Colonic mucosa (tissue), 4 donors: ENCODE measurements around the gene PLPPR3. TPM values are rescaled to one million over a fixed set of nuclear protein-coding genes. Genes with fewer than 3 reads are reported as not detected.

ENCODE experiments used
- DNase-seq: peaks from one replicate; pipeline ENCODE4 v3.0.0-alpha.2; 2020
- H3K27ac ChIP-seq: fragments of 200-600 bp; one replicate; pipeline ENCODE4 v1.8.0; 2021
- H3K27me3 ChIP-seq: fragments of 200-600 bp; one replicate; pipeline ENCODE4 v1.8.0; 2021
- H3K36me3 ChIP-seq: fragments of 200-600 bp; one replicate; pipeline ENCODE4 v1.8.0; 2021
- H3K4me1 ChIP-seq: fragments of 200-600 bp; one replicate; pipeline ENCODE4 v1.8.0; 2021; ENCODE audit warnings: mild to moderate bottlenecking
- H3K4me3 ChIP-seq: fragments of 200-600 bp; one replicate; pipeline ENCODE4 v1.8.0; 2021
- H3K9ac ChIP-seq, 2 donors: one replicate each; pipeline ENCODE4 v1.7.0; 2013; ENCODE audit warnings: control low read depth in 2 of 2, low read depth in 2 of 2, low read length in 2 of 2
- H3K9me3 ChIP-seq: fragments of 200-600 bp; one replicate; pipeline ENCODE4 v1.8.0; 2021
- intact Hi-C: fragments of 100-400 bp; cut with DNase I; formaldehyde crosslinking; loops from one replicate; pipeline ENCODE4 v1.14.1; 2022
- total RNA-seq, 2 donors: library from RNA; stranded (reverse); fragmentation: NEBNext Ultra II Directional in 1 of 2; extraction: Animal tissue kit (Norgen Biotek cat#: 25700) in 1 of 2; gene quantifications; one replicate each; pipeline ENCODE4 v1.2.1, GENCODE V29; 2021
- TF ChIP-seq, protein P1 (sequence below): fragments of 200-600 bp; IDR thresholded peaks from one replicate; pipeline ENCODE4 v1.8.0; 2022; ENCODE audit warnings: antibody characterized with exemption, mild to moderate bottlenecking
- donor health status: healthy.
- donor health status: DM: no; HTN: no; CAD: no.
- donor health status: DM: no; HTN: no; CAD: no.

Gene PLPPR3
- total RNA-seq, 2 donors from 2014 or later, result 0.22 TPM; not detected in 1

DNA sequence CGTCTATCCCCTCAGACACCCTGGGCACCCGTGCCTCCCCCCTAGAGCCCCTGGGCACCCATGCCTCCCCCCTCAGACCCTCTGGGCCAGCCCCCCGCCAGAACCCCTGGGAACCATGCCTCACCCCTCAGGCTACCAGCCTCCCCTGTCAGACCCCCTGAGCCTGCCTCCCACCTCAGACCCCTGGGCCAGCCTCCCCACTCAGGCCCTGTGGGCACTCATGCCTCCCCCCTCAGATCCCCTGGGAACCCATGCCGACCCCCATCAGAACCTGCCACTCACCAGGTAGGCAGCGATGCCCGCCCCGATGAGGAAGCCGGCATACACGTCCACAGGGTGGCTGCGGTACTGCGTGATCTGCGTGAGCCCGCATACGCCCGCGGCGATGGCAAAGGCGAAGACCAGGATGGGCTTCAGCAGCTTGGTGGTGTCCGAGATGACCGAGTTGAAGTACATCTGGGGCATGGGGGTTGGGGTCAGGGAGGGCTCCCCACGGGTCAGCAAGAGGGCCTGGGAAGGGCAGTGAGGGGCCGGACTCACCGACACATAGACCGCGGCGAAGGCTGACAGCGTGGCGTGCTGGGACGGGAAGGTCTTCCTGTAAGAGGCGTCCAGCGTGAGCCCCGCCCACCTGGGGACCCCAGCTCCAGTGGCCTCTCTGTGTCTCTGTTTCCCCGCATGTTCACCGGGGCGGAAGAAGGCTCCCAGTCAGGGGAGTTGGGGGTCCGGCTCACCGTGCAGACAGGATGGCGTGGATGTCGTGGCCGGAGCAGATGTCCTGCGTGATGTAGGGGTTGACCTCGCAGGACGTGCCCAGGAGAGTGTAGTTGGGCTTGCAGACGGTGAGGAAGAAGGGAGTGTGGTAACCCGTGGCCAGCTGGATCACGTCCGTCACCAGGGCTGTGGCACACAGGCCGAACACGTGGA lies 7.3 kb downstream of the PLPPR3 start:
- Histone ChIP-seq H3K4me1 (no peaks in the 10 kb centered on the region), H3K9me3 (no peaks in the 10 kb centered on the region), H3K4me3 (no peak overlapping the region), H3K36me3 (peaks cover 19% of the 10 kb centered on the region), H3K27ac (no peak overlapping the region), H3K9ac (no peak overlapping the region), H3K27me3 (no peaks in the 10 kb centered on the region)
- intact Hi-C loops, result no loop called here
- DNase-seq, result no peak
- TF ChIP-seq, protein P1, sequence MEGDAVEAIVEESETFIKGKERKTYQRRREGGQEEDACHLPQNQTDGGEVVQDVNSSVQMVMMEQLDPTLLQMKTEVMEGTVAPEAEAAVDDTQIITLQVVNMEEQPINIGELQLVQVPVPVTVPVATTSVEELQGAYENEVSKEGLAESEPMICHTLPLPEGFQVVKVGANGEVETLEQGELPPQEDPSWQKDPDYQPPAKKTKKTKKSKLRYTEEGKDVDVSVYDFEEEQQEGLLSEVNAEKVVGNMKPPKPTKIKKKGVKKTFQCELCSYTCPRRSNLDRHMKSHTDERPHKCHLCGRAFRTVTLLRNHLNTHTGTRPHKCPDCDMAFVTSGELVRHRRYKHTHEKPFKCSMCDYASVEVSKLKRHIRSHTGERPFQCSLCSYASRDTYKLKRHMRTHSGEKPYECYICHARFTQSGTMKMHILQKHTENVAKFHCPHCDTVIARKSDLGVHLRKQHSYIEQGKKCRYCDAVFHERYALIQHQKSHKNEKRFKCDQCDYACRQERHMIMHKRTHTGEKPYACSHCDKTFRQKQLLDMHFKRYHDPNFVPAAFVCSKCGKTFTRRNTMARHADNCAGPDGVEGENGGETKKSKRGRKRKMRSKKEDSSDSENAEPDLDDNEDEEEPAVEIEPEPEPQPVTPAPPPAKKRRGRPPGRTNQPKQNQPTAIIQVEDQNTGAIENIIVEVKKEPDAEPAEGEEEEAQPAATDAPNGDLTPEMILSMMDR, result no peak

DNA sequence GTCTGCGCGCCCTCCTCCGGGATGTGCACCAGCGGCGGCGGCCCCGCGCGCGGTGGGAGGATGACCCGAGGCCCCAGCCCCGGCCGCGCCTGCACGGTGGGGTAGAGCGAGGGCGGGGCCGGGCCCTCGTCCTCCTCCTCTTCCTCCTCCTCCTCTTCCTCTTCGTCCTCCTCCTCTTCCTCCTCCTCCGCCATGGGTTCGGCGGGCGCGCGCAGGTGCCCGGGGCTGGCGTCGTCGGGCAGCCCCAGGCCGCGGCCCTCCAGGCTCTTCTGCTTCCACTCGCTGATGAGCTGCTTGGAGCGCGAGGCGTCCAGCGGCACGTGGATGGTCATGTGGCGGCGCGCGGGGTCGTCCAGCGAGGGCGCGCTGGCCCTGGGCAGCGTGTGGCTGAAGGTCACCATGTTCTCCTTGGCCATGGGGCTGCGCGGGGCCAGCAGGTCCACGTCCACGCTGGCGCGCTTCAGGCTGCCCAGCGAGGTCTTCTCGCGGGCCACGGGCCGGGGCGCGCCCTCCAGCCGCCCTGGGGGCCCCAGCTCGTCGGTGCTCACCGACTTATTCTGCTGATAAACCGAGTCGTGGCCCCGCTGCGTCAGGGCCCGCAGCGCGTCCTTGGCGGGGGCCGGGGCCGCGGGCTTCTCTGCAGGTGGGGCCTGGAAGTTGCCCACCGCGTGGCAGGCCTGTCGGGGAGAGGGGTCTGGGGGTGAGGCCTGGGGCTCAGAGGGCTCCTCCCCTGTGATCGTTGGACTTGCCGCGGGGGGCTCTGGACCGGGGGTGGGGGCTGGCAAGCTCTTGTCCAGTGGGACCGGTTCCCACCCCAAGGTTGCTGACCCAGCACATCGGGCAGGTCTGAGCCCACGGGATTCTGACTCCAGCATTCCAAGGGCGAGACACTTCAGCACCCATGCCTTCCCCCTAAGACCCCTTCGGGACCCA lies 8.3 kb downstream of the PLPPR3 start:
- no peak for DNase-seq
- intact Hi-C loops, result no loop called here

DNA sequence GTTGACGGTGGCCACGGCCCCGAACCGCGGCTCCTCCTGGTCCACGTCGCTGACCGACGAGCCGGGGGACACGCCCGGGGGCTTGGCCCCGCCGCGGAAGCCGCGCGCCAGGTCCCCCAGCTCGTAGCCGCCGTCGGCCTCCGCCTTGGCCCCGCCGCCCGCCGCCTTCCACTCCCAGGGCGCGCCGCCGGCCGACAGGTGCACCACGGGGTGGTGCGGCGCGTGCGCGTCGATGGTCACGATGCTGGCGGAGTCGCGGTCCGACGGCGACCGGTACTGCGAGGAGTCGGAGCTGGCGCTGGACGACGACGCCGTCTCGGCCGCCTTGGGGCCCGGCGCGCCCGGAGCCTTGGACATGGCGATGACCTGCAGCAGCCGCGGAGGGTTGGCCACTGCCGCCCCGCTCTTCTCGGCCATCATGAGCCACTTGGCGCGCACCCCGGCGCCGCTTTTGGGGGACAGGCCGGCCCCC lies 9.0 kb downstream of the PLPPR3 start:
- no peak overlapping the region for H3K9ac ChIP-seq
- intact Hi-C loops, result no loop called here
- H3K36me3 ChIP-seq, result peaks cover 35% of the 10 kb centered on the region
- TF ChIP-seq, protein P1, result no peak
- no peaks in the 10 kb centered on the region for H3K4me1 ChIP-seq
- no peak overlapping the region for H3K27ac ChIP-seq
- DNase-seq, result no peak
- no peak overlapping the region for H3K4me3 ChIP-seq
- no peaks in the 10 kb centered on the region for H3K9me3 ChIP-seq
- H3K27me3 ChIP-seq, result no peaks in the 10 kb centered on the region

More for the DNA sequence above, 8.3 kb downstream of the PLPPR3 start:
- H3K27me3 ChIP-seq, result no peaks in the 10 kb centered on the region
- no peak overlapping the region for H3K4me3 ChIP-seq
- H3K4me1 ChIP-seq, result no peaks in the 10 kb centered on the region
- H3K9ac ChIP-seq, result no peak overlapping the region
- TF ChIP-seq, protein P1, result no peak
- H3K9me3 ChIP-seq, result no peaks in the 10 kb centered on the region
- peaks cover 28% of the 10 kb centered on the region for H3K36me3 ChIP-seq
- no peak overlapping the region for H3K27ac ChIP-seq

DNA sequence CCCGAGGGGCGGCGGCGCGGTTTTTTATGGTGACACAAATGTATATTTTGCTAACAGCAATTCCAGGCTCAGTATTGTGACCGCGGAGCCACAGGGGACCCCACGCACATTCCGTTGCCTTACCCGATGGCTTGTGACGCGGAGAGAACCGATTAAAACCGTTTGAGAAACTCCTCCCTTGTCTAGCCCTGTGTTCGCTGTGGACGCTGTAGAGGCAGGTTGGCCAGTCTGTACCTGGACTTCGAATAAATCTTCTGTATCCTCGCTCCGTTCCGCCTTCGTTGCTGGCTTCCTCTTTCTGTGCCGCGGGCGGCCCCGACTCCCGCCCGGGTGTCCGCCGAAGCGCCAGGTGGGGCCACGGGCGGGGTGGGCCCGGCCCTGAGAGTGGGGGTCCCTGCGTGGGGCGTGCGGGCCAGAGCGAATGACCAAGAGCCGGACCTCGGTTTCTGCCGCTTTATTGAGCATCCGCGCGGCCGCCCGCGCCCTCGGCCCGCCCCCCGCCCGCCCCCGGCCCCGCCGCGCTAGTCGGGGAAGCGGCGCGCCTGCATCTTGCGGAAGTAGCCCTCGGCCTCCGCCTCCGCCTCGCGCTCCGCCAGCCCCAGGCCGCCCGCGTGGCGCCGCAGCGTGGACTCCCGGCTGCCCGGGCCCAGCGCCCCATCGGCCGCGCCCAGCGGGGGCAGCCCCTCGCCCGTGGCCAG lies 9.6 kb downstream of the PLPPR3 start:
- Histone ChIP-seq H3K4me1 (no peaks in the 10 kb centered on the region), H3K36me3 (peaks cover 38% of the 10 kb centered on the region), H3K27me3 (no peaks in the 10 kb centered on the region), H3K9ac (no peak overlapping the region), H3K27ac (no peak overlapping the region), H3K9me3 (no peaks in the 10 kb centered on the region), H3K4me3 (no peak overlapping the region)
- TF ChIP-seq, protein P1, result no peak
- no peak for DNase-seq
- intact Hi-C loops, result no loop called here

DNA sequence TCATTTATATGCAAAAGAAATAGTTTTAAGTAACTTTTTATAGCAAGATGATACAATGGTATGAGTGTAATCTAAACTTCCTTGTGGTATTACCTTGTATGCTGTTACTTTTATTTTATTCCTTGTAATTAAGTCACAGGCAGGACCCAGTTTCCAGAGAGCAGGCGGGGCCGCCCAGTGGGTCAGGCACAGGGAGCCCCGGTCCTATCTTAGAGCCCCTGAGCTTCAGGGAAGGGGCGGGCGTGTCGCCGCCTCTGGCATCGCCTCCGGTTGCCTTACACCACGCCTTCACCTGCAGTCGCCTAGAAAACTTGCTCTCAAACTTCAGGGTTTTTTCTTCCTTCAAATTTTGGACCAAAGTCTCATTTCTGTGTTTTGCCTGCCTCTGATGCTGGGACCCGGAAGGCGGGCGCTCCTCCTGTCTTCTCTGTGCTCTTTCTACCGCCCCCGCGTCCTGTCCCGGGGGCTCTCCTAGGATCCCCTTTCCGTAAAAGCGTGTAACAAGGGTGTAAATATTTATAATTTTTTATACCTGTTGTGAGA lies 10.2 kb downstream of the PLPPR3 start:
- Histone ChIP-seq H3K36me3 (peaks cover 44% of the 10 kb centered on the region), H3K9me3 (no peaks in the 10 kb centered on the region), H3K4me3 (no peak overlapping the region), H3K27me3 (no peaks in the 10 kb centered on the region), H3K4me1 (no peaks in the 10 kb centered on the region), H3K9ac (no peak overlapping the region), H3K27ac (no peak overlapping the region)
- intact Hi-C loops, result no loop called here
- no peak for DNase-seq
- TF ChIP-seq, protein P1, result no peak
